LoVo (cell line): Measurements from ENCODE around the gene CYB561D1.
"Not testable (repeated sequence)": the region's sequence is repeated elsewhere in the genome, so short reads cannot be mapped to it uniquely, and the experiment has no call there.

Experiments used
- DNase-seq: peaks from one replicate; pipeline ENCODE4 v3.0.0-alpha.2; 2016; ENCODE audit warnings: low spot score

Gene CYB561D1, protein sequence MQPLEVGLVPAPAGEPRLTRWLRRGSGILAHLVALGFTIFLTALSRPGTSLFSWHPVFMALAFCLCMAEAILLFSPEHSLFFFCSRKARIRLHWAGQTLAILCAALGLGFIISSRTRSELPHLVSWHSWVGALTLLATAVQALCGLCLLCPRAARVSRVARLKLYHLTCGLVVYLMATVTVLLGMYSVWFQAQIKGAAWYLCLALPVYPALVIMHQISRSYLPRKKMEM

DNA sequence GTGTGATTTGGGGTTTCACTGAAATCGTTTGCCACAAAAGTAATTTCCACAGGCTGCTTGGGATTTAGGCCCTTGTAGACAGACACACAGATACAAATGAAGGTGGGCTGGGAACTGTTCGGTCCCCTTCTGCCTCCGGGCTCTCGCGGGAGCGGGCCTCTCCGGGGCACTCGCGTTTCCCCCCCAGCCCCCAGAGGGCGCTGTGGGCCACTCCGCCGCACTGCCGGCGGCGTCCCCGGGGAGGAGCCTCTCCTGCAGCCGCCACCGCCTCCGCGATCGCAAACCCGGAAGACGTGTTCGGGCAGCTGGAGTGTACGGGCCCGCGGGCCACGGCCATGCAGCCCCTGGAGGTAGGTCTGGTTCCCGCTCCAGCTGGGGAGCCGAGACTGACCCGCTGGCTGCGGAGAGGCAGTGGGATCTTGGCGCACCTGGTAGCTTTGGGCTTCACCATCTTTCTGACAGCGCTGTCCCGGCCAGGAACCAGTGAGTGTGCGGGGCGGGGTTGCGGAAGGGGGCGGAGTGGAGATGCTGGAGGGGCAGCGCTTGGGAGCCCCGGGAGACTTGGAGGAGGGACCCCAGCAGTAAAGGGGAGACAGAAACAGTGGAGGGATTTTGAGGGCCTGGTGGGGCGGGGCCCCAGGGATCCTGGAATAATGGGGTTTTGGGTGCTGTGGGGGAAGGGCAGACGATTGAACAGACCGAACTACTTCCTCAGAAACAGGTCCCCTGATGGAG lies at the start of gene CYB561D1:
TSS of gene CYB561D1 (plus strand) at position 290 of the 735 bp plus-strand sequence. CDS start at position 336, 46 bp downstream.
- DNase-seq = peak; percentile 84

- DNase-seq = no peak
These were observed 49.5 kb upstream of the CYB561D1 start for GRCh38 chr1:109444346-109444745.

DNA sequence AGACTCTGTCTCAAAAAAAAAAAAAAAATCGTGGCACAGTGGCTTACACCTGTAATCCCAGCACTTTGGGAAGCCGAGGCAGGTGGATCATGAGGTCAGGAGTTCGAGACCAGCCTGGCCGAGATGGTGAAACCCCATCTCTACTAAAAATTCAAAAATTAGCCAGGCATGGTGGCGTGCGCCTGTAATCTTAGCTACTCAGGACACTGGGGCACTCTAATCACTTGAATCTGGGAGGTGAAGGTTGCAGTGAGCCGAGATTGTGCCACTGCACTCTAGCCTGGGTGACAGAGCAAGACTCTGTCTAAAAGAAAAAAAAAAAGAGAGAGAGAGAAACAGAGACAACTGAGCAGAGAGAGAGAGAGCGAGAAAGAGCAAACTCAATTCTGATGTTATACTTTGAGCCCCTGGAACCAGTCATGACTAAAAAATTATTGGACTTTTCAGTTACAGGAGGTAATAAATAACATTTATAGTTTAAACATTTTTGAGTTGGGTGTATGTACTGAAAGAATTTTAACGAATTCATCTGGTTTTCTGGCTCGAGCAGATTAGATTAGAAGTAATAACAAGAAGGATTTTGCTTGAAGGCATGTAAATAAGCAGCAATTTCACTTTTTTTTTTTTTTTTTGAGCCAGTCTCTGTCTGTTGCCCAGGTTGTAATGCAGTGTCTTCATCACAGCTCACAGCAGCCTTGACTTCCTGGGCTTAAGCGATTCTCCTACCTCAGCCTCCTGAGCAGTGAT lies 47.8 kb upstream of the CYB561D1 start:
- DNase-seq = not testable (repeated sequence)

GRCh38 chr1:109447524-109447923 lies 46.4 kb upstream of the CYB561D1 start:
- DNase-seq = no peak

DNA sequence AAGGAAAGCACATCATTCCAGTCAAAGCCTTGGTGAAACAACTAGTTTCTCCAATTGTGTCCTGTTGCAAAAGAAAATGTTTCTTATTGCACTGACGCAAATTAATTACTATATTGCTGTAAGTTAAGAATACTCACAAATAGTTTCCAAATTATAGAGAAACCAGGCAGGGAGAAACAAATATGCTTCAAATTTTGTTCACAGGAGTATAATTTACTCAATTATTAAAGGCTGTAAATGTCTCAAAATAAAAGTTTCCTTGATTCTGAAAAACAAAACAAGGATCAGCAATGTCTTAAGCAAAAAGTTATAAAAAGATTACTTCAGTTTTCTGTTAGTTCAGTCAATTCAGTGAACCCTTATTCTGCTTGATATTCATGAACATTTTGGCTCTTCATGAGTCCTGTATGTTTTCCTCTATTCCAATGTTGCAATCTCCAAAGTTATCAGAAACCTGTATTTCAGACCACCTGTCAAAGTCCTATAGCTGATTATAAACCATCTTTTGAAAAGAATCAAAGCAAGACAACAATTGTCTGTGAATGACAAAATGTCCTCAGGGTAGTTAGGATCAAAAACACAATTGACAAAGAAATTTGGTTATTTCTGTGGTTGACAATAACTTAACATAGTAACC lies 39.3 kb upstream of the CYB561D1 start:
- DNase-seq = no peak

DNA sequence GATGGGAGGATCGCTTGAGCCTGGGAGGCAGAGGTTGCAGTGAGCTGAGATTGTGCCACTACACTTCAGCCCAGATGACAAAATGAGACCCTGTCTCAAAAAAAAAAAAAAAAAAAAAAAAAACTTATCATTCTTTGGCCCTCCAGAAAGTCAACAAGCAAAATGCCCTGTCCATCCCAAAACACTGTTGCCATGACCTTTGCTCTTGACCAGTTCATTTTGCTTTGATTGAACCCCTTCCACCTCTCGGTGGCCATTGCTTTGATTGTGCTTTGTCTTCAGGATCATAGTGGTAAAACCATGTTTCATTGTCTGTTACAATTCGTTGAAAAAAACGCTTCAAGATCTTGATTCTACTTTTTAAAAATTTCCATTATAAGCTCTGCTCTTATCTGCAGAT lies 36.1 kb upstream of the CYB561D1 start:
- DNase-seq = no peak

DNA sequence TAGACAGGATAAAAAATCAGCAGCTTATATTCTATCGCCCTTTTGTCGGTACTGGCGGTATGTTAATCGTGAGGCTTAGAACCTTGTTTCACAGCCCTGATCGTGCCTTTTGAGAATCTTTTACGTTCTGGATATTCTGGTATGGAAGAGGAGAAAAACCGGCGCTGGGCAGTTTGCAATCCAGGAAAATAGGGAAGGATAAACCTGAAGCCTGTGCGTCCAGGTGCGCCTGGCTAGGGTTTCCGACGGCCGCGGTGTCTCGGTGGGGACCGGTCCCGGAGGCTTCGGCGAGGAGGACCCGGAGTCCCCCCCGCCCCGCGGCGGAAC lies 27.8 kb upstream of the CYB561D1 start:
- DNase-seq = no peak

GRCh38 chr1:109466452-109467300 lies 27.2 kb upstream of the CYB561D1 start, which contains the start of gene SYPL2:
SYPL2 (plus strand) TSS chr1:109466546; CDS start chr1:109466844, 298 bp downstream.
- DNase-seq = no peak

DNA sequence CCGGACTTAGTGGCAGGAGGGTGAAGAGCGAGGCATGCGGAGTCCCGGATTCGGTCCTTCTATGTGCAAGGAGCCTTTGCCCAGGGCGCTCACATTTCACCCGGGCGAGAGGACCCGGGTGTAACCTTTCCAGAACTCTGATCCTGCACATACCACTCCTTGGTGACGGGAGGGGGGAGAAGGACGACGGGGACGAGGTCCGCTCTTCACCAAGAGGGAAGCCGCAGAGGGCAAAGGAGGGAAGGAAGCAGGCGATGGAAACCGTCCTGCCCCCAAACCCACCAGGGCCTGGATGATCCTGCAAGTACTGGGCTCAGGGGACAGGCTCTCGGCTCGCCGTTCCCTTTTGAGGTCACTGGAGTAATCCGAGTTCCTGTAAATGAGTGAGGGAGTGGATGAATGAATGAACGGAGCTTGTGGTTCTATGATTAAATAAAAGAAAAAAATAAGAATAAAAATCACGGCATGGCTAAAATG lies 26.6 kb upstream of the CYB561D1 start:
- DNase-seq = no peak

- no peak for DNase-seq
These were observed 25.8 kb upstream of the CYB561D1 start for GRCh38 chr1:109468061-109468460.

GRCh38 chr1:109468903-109469302 lies 25.0 kb upstream of the CYB561D1 start:
- no peak for DNase-seq

DNA sequence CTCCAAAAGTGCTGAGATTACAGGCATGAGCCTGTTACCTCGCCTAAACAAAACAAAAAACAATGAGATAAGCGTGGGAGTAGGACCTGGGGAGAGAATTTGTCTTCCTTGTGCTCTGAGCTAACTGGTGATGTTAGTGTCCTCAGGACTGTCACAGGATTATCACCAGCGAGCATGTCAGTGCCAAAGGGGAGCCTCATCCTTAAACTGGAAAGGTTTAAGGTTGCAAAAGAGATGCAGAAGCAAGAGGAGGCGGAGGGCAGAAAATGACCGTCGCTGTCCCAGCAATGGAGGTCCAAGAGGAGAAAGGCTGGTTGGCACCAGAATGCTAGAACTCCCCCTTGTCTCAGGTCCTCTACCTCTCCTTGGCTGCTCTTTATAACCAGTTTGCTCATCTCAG lies 23.6 kb upstream of the CYB561D1 start:
- DNase-seq = no peak

DNA sequence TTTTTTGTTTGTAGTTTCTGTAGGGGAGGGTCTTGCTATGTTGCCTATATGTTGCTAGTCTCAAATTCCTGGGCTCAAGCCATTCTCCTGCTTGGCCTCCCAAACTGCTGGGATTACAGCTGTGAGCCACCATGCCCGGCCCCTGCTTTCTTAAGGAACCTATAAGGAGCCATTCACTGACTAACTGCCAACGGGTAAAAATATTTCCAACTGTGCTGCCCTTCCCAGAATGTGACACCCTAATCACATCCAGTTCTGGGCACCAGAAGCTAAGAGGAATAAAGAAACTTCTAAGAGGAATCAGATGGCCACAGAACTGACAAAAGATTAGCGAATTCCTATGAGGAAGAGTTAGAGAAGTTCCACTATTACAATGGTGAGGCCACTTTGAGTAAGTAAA lies 21.1 kb upstream of the CYB561D1 start:
- no peak for DNase-seq

DNA sequence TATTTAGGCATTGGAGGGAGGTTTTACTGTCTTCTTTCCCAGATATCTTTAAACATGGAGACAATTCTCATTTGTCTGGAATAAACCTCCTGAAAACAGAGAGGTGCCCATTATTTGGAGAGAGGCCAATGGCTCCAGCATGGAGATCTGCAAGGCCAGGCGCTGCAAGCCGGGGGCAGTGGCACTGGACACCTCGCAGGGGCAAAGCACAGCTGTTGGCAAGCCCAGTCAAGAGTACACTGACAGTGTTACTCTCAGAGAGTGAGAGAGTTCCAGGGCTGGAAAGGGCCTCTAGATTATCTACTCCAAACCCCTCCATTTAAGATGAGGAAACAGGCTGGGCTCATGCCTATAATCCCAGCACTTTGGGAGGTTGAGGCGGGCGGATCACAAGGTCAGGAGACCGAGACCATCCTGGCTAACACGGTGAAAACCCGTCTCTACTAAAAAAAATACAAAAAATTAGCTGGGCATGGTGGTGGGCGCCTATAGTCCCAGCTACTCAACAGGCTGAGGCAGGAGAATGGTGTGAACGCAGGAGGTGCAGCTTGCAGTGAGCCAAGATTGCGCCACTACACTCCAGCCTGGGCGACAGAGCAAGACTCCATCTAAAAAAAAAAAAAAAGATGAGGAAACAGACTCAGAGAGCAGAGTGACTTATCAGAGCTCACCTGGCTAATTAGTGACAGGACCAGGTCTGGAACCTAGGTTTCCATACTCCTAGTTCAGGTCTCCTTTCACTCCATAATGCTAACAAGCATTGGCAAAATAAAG lies 20.4 kb upstream of the CYB561D1 start:
- not testable (repeated sequence) for DNase-seq

DNA sequence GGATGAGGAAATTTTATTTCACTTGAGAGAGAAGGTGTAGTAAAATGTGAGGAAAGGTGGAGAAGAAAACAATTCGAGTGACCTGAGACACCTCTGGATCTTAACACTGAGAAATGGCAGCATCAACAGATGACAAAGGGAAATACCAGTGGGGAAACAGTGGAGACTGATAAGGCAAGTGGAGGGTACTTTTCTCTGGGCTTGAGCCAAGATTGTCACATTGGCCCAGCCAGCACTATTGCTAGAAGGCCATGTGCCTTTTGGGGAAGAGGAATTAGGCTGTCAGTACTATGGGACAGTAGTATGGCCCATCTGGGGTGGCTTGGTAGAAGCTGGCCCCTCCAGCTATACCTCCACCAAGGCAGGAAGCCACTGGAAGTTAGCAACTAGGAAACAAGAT lies 19.2 kb upstream of the CYB561D1 start:
- DNase-seq = no peak

DNA sequence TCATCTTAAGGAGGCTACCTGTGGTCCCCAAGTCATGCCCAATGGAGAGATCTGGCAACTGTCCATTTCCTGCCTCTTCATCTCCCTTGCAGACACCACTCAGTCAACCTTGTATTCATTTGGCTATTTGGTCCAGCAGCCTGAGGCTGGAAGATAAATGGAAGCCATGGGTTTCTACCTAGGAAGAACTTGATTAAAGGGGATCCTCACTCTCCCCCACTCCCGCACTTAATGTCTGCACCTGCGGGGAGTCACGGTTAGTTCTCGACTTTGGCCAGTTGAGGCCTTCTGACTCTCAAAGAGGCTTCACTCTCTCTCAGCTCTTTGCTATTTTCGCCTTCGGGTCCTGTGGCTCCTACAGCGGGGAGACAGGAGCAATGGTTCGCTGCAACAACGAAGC lies 18.6 kb upstream of the CYB561D1 start:
- DNase-seq = no peak

DNA sequence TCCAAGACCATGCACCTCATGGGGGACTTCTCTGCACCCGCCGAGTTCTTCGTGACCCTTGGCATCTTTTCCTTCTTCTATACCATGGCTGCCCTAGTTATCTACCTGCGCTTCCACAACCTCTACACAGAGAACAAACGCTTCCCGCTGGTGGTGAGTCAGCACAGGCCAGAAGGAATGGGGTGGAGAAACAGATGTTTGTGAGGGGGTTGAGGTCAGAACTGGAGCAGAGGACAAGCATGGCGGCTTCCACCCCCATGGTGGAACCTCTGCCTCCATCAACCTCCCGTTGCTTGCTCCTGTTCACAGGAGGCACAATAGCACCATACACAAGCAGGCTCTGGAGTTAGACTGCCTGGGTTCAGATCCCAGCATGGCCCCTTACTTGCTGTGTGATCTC lies 17.1 kb upstream of the CYB561D1 start:
- DNase-seq = no peak

- no peak for DNase-seq
These were observed 16.1 kb upstream of the CYB561D1 start for GRCh38 chr1:109477821-109478220.

GRCh38 chr1:109478806-109479205 lies 15.1 kb upstream of the CYB561D1 start:
- DNase-seq = peak; percentile 34

GRCh38 chr1:109479311-109479710 lies 14.6 kb upstream of the CYB561D1 start:
- DNase-seq = no peak

DNA sequence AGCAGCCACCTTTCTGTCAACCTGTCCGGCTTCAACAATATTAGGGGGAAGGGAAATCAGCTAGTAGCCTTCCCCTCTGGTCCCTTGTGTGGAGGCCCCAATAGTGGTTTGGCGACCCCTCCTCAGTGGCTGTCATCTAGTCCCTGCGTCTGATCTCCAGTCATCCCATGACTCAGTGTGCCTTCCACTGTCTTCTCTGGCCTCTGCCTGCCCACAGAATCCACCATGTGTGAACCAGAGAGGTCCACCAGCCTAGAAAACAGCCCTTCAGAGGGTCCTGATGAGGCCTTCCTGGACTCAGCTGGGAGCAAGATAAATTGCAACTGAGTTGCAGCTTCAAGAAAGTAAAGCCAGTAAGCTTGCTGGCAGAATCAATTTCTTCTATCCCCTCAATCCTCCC lies 14.0 kb upstream of the CYB561D1 start:
- DNase-seq = no peak
